K562 (cell line): ENCODE results near the gene KIF1A. TPM values are rescaled to one million over a fixed set of nuclear protein-coding genes. Genes with fewer than 3 reads are reported as not detected.

Experiments used
- ATAC-seq: fragments of 200-7000 bp; cut with Tn5 transposase; 3 replicates; pipeline ENCODE4 v1.9.1; 2020; ENCODE audit warnings: moderate library complexity
- BruUV-seq: library from RNA; stranded (reverse); fragments of 400-500 nt; replicated peaks from 2 replicates; lab custom pipeline; 2021; lab: Mats Ljungman, UMichigan
- CTCF ChIA-PET: fragments of 300-600 bp; formaldehyde crosslinking; extraction: SDS; loops from one replicate; lab custom pipeline; 2021; ENCODE audit warnings: low intra/inter-chr PET ratio; lab: Yijun Ruan, JAX
- POLR2A ChIA-PET: fragments of 300-600, 350-650 bp; sonication (Branson Sonifier 250); formaldehyde crosslinking; extraction: SDS; loops from one replicate; lab custom pipeline; 2021; ENCODE audit warnings: antibody characterized with exemption, inconsistent platforms; lab: Yijun Ruan, JAX
- DNase-seq, 4 experiments: peaks; one replicate each; pipeline versions ENCODE4 v3.0.0 to v3.0.0-alpha.2; 2011 to 2018; ENCODE audit warnings: low spot score in 3 of 4, mixed read lengths in 3 of 4; ENCODE audit errors: extremely low read depth in 1 of 4
- FAIRE-seq: peaks from 2 replicates; lab custom pipeline; 2011; peaks lifted over from hg19 to GRCh38; lab: Jason Lieb, UNC
- H2AFZ ChIP-seq: 2 replicates; pipeline ENCODE4 v1.6.0; 2011; ENCODE audit warnings: low read depth, low read length, control low read depth, inconsistent platforms
- H3K27ac ChIP-seq: fragments of 200-600 bp; 3 replicates; pipeline ENCODE4 v1.8.0; 2011; ENCODE audit warnings: low read depth, mild to moderate bottlenecking, control low read depth, inconsistent platforms, low read length, moderate library complexity, mixed read lengths; ENCODE audit errors: extremely low read depth
- H3K27me3 ChIP-seq, 2 experiments: fragments of 300-600 bp in 1 of 2; 2 replicates in 1 of 2; 3 replicates in 1 of 2; pipeline versions ENCODE4 v1.6.0 to v1.8.0; 2011; ENCODE audit warnings: inconsistent platforms in 2 of 2, low read length in 2 of 2, mild to moderate bottlenecking in 1 of 2, mixed read lengths in 1 of 2, moderate library complexity in 1 of 2; ENCODE audit not compliant: control insufficient read depth in 2 of 2, insufficient read depth in 2 of 2
- H3K36me3 ChIP-seq: fragments of 300-600 bp; 3 replicates; pipeline ENCODE4 v1.8.0; 2011; ENCODE audit warnings: mild to moderate bottlenecking, low read length, inconsistent platforms; ENCODE audit not compliant: control insufficient read depth, insufficient read depth
- H3K4me1 ChIP-seq, 2 experiments: fragments of 200-600 bp in 1 of 2; replicated peaks in 1 of 2; 2 replicates in 1 of 2; 3 replicates in 1 of 2; pipeline versions ENCODE4 v1.5.1 to v1.8.0; 2011; ENCODE audit warnings: inconsistent platforms in 2 of 2, low read length in 2 of 2, mild to moderate bottlenecking in 1 of 2, mixed read lengths in 1 of 2, moderate library complexity in 1 of 2; ENCODE audit not compliant: control insufficient read depth in 2 of 2, insufficient read depth in 2 of 2
- H3K4me2 ChIP-seq: 2 replicates; pipeline ENCODE4 v1.6.1; 2011; ENCODE audit warnings: low read length, control low read depth, inconsistent platforms, mixed read lengths; ENCODE audit not compliant: insufficient read depth
- H3K4me3 ChIP-seq: fragments of 200-600 bp; sonication (generic), shearing (Covaris generic); 2 replicates; pipeline ENCODE4 v1.5.1; 2016; ENCODE audit warnings: control low read depth, inconsistent platforms
- H3K79me2 ChIP-seq: fragments of 200-600 bp; 3 replicates; pipeline ENCODE4 v1.8.0; 2011; ENCODE audit warnings: low read length, inconsistent platforms; ENCODE audit not compliant: control insufficient read depth, insufficient read depth
- H3K9ac ChIP-seq, 2 experiments: 2 replicates each; pipeline versions ENCODE4 v1.6.0 to v1.6.1; 2011; ENCODE audit warnings: low read depth in 2 of 2, low read length in 2 of 2, control low read depth in 1 of 2, inconsistent platforms in 1 of 2, mild to moderate bottlenecking in 1 of 2, mixed read lengths in 1 of 2; ENCODE audit not compliant: insufficient read depth in 1 of 2
- H3K9me1 ChIP-seq: one replicate; pipeline ENCODE4 v1.6.0; 2011; ENCODE audit warnings: inconsistent platforms, mild to moderate bottlenecking, low read length, moderate library complexity; ENCODE audit not compliant: control insufficient read depth, insufficient read depth
- H3K9me3 ChIP-seq: replicated peaks from 2 replicates; pipeline ENCODE4 v1.5.1; 2011; ENCODE audit warnings: low read depth, low read length, inconsistent platforms; ENCODE audit not compliant: control insufficient read depth, insufficient read depth
- H4K20me1 ChIP-seq: replicated peaks from 2 replicates; pipeline ENCODE4 v1.6.1; 2011; ENCODE audit warnings: low read length, inconsistent platforms, mixed read lengths; ENCODE audit not compliant: control insufficient read depth, insufficient read depth
- CAMTA2 ChIP-seq: fragments of 250-450 bp; sonication (Bioruptor Pico); conservative IDR thresholded peaks from 2 replicates; pipeline ENCODE4 v1.5.1; 2022
- ILF3 ChIP-seq: fragments of 450-650 bp; IDR thresholded peaks from 2 replicates; pipeline ENCODE4 v1.6.1; 2018; ENCODE audit warnings: antibody characterized with exemption, mild to moderate bottlenecking, moderate library complexity, borderline replicate concordance
- JUN ChIP-seq, 2 experiments: sonication (generic) in 1 of 2; formaldehyde crosslinking in 1 of 2; IDR thresholded peaks; 2 replicates each; pipeline versions ENCODE4 v1.6.1 to v1.8.0; 2012 to 2022; ENCODE audit warnings: borderline replicate concordance in 2 of 2, mild to moderate bottlenecking in 2 of 2, improper control_type of control experiment in 1 of 2, low read depth in 1 of 2, low read length in 1 of 2, missing genetic modification reagents in 1 of 2
- MTA1 ChIP-seq: fragments of 450-650 bp; IDR thresholded peaks from 2 replicates; pipeline ENCODE4 v1.6.1; 2017; ENCODE audit warnings: borderline replicate concordance
- NCOA1 ChIP-seq: fragments of 450-650 bp; IDR thresholded peaks from 2 replicates; pipeline ENCODE4 v1.6.1; 2016; ENCODE audit warnings: low read depth
- PTBP1 ChIP-seq: fragments of 200-400 bp; formaldehyde crosslinking; IDR thresholded peaks from 2 replicates; pipeline ENCODE4 v1.6.1; 2017; ENCODE audit warnings: low read depth, low read length
- RCOR1 ChIP-seq, 2 experiments: IDR thresholded peaks; 2 replicates each; pipeline ENCODE4 v1.6.1; 2012; ENCODE audit warnings: low read depth in 2 of 2, low read length in 2 of 2, borderline replicate concordance in 1 of 2, improper control_type of control experiment in 1 of 2
- SMARCA4 ChIP-seq: fragments of 450-650 bp; IDR thresholded peaks from 2 replicates; pipeline ENCODE4 v1.6.1; 2016
- SP2 ChIP-seq: IDR thresholded peaks from 2 replicates; pipeline ENCODE4 v1.6.1; 2011; ENCODE audit warnings: mild to moderate bottlenecking, low read depth, low read length, moderate library complexity; ENCODE audit not compliant: poor library complexity, severe bottlenecking; ENCODE audit errors: extremely low read depth
- ZBED1 ChIP-seq: IDR thresholded peaks from 2 replicates; pipeline ENCODE4 v1.6.1; 2014
- ZBTB17 ChIP-seq: fragments of 450-650 bp; formaldehyde crosslinking; IDR thresholded peaks from 2 replicates; pipeline ENCODE4 v1.4.0; 2020; ENCODE audit warnings: mild to moderate bottlenecking
- ZFP30 ChIP-seq: fragments of 250-450 bp; sonication (Bioruptor Pico); IDR thresholded peaks from 2 replicates; pipeline ENCODE4 v1.8.0; 2022; ENCODE audit warnings: moderate library complexity, mild to moderate bottlenecking, inconsistent platforms, borderline replicate concordance
- ZNF12 ChIP-seq: sonication (generic); formaldehyde crosslinking; IDR thresholded peaks from 2 replicates; pipeline ENCODE4 v1.4.0; 2020; ENCODE audit warnings: mild to moderate bottlenecking, missing genetic modification reagents
- ZNF184 ChIP-seq: sonication (generic); formaldehyde crosslinking; IDR thresholded peaks from 2 replicates; pipeline ENCODE4 v1.5.0; 2020; ENCODE audit warnings: missing genetic modification reagents
- ZNF217 ChIP-seq: sonication (generic); formaldehyde crosslinking; IDR thresholded peaks from 2 replicates; pipeline ENCODE4 v1.8.0; 2022; ENCODE audit warnings: mild to moderate bottlenecking, missing genetic modification reagents
- ZNF239 ChIP-seq: fragments of 250-450 bp; sonication (Bioruptor Pico); IDR thresholded peaks from 2 replicates; pipeline ENCODE4 v1.4.0; 2020; ENCODE audit warnings: mild to moderate bottlenecking
- ZNF778 ChIP-seq: fragments of 450-650 bp; formaldehyde crosslinking; IDR thresholded peaks from 2 replicates; pipeline ENCODE4 v1.4.0; 2020; ENCODE audit warnings: mild to moderate bottlenecking, moderate library complexity
- WGBS: fragments of 100-300 bp; shearing (Covaris generic); methylation state at CpG from one replicate; pipeline ENCODE4 v1.1.6; 2016; ENCODE audit warnings: low coverage, mixed read lengths; ENCODE audit not compliant: insufficient coverage; ENCODE audit errors: missing lambda C conversion rate; 5-methylcytosine and 5-hydroxymethylcytosine counted together
- in situ Hi-C: fragments of 300-500 bp; cut with MboI; formaldehyde crosslinking; loops from 4 replicates; pipeline ENCODE4 v1.15.0; 2018; ENCODE audit warnings: inconsistent platforms, mixed read lengths
- intact Hi-C: fragments of 100-400 bp; cut with micrococcal nuclease; formaldehyde crosslinking; loops from 2 replicates; pipeline ENCODE4 v1.14.2; 2022
- polyA plus RNA-seq, 8 experiments: library from polyadenylated mRNA; depleted of rRNA in 4 of 8; stranded (reverse) in 5 of 8; unstranded in 3 of 8; fragments of >200 nt; fragmentation: Nextera tagmentation in 2 of 8; fragmentation: Illumina TruSeq in 1 of 8; extraction: Ambion mirVana in 2 of 8; extraction: Trizol in 1 of 8; gene quantifications; 2 replicates each; pipeline versions ENCODE4 v1.2.1 to v1.2.3, GENCODE V29; 2011 to 2014; ENCODE audit warnings: inconsistent platforms in 1 of 8, missing spikeins in 1 of 8
- total RNA-seq, 7 experiments: library from RNA; depleted of rRNA in 6 of 7; stranded (reverse); fragments of >200 nt in 6 of 7; fragmentation: Illumina TruSeq in 2 of 7; extraction: Trizol in 2 of 7; gene quantifications; 2 replicates each; pipeline versions ENCODE4 v1.2.1 to v1.2.3, GENCODE V29; 2011 to 2021; ENCODE audit warnings: low replicate concordance in 1 of 7
- TF ChIP-seq, protein P1 (sequence below): fragments of 250-450 bp; sonication (Bioruptor Pico); IDR thresholded peaks from 2 replicates; pipeline ENCODE4 v1.9.0; 2021; ENCODE audit warnings: mild to moderate bottlenecking
- TF ChIP-seq, protein P2 (sequence below): sonication (generic); formaldehyde crosslinking; IDR thresholded peaks from 2 replicates; pipeline ENCODE4 v1.8.1; 2023; ENCODE audit warnings: mild to moderate bottlenecking, missing genetic modification reagents

Gene KIF1A
- total and polyA plus RNA-seq, 9 of the 15 experiments (the other 6 are each of a cell fraction or from before 2014, with no cell fraction given): 0.07 to 1.4 (median 0.45) TPM; not detected in 2

DNA sequence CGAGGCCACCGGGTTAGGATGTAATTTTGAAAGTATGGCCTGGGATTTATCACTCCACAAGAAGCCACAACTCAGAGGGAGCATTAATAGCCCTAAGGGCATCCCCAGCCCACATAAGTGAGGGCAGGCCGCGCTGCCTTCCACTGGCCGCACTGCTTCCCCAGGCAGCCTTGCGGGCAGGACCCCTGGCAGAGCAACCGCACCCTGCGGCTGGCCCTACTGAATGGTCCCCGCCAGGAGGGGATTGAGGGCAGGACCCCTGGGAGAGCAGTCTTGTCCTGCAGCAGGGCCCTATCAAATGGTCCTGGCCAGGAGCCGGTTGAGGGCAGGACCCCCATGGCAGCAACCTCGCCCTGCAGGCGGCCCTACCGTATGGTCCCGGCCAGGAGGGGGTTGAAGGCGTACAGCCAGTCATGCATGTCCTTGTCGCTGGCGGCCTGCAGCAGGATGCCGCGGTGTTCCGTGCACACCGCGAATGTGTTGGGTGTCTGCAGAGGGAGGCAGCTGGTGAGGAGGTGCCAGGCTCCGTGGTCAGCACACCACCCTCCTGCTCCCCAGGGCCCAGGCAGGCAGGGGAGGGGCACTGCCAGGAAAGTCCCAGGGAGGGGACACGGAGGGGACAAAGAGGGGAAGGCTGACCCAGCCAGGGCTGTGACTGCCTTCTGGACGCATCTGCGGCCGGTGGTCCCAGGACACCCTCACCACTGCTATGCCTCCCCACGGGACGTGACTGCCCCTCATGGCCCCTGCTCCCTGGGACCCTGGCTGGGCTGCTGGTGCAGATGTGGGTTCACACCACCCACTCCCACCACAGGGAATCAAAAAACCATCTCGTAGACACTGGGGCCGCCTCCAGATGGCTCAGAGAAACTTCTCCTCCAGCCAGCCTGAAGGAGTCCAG is 102.1 kb downstream of the KIF1A start:
- CTCF ChIA-PET: no interaction called here
- Histone ChIP-seq H3K9ac (no peak overlapping the region), H4K20me1 (no peaks in the 10 kb centered on the region), H3K27me3 (peaks cover 7 to 95% of the 10 kb centered on the region in 2 experiments; a peak in 3 of 5 replicates), H3K79me2 (no peaks in the 10 kb centered on the region), H3K4me2 (no peak overlapping the region), H3K36me3 (no peaks in the 10 kb centered on the region), H2AFZ (no peak overlapping the region), H3K27ac (no peak overlapping the region), H3K9me1 (no peaks in the 10 kb centered on the region), H3K9me3 (no peaks in the 10 kb centered on the region), H3K4me3 (no peak overlapping the region), H3K4me1 (peaks cover 0 to 3% of the 10 kb centered on the region in 2 experiments; a peak in 1 of 5 replicates)
- in situ Hi-C loops: no loop called here
- no TSS peak for BruUV-seq
- TF ChIP-seq, protein P1, sequence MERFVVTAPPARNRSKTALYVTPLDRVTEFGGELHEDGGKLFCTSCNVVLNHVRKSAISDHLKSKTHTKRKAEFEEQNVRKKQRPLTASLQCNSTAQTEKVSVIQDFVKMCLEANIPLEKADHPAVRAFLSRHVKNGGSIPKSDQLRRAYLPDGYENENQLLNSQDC (CRISPR knock-in tag): no peak
- TF ChIP-seq SMARCA4: no peak
- TF ChIP-seq ILF3: no peak
- no peak for TF ChIP-seq ZNF239 (CRISPR knock-in tag)
- TF ChIP-seq, protein P2, sequence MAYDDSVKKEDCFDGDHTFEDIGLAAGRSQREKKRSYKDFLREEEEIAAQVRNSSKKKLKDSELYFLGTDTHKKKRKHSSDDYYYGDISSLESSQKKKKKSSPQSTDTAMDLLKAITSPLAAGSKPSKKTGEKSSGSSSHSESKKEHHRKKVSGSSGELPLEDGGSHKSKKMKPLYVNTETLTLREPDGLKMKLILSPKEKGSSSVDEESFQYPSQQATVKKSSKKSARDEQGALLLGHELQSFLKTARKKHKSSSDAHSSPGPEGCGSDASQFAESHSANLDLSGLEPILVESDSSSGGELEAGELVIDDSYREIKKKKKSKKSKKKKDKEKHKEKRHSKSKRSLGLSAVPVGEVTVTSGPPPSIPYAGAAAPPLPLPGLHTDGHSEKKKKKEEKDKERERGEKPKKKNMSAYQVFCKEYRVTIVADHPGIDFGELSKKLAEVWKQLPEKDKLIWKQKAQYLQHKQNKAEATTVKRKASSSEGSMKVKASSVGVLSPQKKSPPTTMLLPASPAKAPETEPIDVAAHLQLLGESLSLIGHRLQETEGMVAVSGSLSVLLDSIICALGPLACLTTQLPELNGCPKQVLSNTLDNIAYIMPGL (CRISPR knock-in tag): no peak
- TF ChIP-seq ZFP30: no peak
- TF ChIP-seq ZNF778 (CRISPR knock-in tag): no peak
- TF ChIP-seq MTA1: no peak
- TF ChIP-seq NCOA1: no peak
- TF ChIP-seq ZNF184: no peak
- no peak for TF ChIP-seq ZBTB17
- no peak for TF ChIP-seq SP2
- no peak for TF ChIP-seq RCOR1 (IDR thresholded peaks at IDR 0.05; ENCODE audit: borderline replicate concordance in 1 of 2, low read depth in 2 of 2, low read length in 2 of 2)
- no peak for TF ChIP-seq ZBED1
- no peak for TF ChIP-seq ZNF217
- no peak for TF ChIP-seq ZNF12 (CRISPR knock-in tag)
- no peak for TF ChIP-seq JUN (IDR thresholded peaks at IDR 0.05; ENCODE audit: borderline replicate concordance, low read depth, low read length)
- no peak for TF ChIP-seq JUN (CRISPR knock-in tag; IDR thresholded peaks at IDR 0.05; ENCODE audit: borderline replicate concordance)
- no peak for TF ChIP-seq CAMTA2 (CRISPR knock-in tag)
- no peak for TF ChIP-seq PTBP1
- POLR2A ChIA-PET: no interaction called here
- intact Hi-C loops: no loop called here
- DNase-seq (no peak), ATAC-seq (no peak), FAIRE-seq (no peak)
- WGBS: 13% methylated on average over 22 of the region's 31 CpGs
